ENCODE data around the gene TPRX2.

DNA sequence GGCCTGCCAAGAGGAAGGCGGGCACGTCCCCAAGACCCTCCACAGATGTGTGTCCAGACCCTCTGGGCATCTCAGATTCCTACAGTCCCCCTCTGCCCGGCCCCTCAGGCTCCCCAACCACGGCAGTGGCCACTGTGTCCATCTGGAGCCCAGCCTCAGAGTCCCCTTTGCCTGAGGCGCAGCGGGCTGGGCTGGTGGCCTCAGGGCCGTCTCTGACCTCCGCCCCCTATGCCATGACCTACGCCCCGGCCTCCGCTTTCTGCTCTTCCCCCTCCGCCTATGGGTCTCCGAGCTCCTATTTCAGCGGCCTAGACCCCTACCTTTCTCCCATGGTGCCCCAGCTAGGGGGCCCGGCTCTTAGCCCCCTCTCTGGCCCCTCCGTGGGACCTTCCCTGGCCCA is 19.6 kb upstream of the TPRX2 start:
- TF ChIP-seq, protein P1, sequence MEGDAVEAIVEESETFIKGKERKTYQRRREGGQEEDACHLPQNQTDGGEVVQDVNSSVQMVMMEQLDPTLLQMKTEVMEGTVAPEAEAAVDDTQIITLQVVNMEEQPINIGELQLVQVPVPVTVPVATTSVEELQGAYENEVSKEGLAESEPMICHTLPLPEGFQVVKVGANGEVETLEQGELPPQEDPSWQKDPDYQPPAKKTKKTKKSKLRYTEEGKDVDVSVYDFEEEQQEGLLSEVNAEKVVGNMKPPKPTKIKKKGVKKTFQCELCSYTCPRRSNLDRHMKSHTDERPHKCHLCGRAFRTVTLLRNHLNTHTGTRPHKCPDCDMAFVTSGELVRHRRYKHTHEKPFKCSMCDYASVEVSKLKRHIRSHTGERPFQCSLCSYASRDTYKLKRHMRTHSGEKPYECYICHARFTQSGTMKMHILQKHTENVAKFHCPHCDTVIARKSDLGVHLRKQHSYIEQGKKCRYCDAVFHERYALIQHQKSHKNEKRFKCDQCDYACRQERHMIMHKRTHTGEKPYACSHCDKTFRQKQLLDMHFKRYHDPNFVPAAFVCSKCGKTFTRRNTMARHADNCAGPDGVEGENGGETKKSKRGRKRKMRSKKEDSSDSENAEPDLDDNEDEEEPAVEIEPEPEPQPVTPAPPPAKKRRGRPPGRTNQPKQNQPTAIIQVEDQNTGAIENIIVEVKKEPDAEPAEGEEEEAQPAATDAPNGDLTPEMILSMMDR (CRISPR knock-in tag; IDR thresholded peaks at IDR 0.05) = no peak
- TF ChIP-seq ZNF225 (CRISPR knock-in tag; IDR thresholded peaks at IDR 0.05) = no peak
- no peak for TF ChIP-seq SIN3B (IDR thresholded peaks at IDR 0.05; ENCODE audit: low read length)
- no peak for TF ChIP-seq JDP2 (CRISPR knock-in tag; IDR thresholded peaks at IDR 0.05; ENCODE audit: borderline replicate concordance)
- TF ChIP-seq, protein P2, sequence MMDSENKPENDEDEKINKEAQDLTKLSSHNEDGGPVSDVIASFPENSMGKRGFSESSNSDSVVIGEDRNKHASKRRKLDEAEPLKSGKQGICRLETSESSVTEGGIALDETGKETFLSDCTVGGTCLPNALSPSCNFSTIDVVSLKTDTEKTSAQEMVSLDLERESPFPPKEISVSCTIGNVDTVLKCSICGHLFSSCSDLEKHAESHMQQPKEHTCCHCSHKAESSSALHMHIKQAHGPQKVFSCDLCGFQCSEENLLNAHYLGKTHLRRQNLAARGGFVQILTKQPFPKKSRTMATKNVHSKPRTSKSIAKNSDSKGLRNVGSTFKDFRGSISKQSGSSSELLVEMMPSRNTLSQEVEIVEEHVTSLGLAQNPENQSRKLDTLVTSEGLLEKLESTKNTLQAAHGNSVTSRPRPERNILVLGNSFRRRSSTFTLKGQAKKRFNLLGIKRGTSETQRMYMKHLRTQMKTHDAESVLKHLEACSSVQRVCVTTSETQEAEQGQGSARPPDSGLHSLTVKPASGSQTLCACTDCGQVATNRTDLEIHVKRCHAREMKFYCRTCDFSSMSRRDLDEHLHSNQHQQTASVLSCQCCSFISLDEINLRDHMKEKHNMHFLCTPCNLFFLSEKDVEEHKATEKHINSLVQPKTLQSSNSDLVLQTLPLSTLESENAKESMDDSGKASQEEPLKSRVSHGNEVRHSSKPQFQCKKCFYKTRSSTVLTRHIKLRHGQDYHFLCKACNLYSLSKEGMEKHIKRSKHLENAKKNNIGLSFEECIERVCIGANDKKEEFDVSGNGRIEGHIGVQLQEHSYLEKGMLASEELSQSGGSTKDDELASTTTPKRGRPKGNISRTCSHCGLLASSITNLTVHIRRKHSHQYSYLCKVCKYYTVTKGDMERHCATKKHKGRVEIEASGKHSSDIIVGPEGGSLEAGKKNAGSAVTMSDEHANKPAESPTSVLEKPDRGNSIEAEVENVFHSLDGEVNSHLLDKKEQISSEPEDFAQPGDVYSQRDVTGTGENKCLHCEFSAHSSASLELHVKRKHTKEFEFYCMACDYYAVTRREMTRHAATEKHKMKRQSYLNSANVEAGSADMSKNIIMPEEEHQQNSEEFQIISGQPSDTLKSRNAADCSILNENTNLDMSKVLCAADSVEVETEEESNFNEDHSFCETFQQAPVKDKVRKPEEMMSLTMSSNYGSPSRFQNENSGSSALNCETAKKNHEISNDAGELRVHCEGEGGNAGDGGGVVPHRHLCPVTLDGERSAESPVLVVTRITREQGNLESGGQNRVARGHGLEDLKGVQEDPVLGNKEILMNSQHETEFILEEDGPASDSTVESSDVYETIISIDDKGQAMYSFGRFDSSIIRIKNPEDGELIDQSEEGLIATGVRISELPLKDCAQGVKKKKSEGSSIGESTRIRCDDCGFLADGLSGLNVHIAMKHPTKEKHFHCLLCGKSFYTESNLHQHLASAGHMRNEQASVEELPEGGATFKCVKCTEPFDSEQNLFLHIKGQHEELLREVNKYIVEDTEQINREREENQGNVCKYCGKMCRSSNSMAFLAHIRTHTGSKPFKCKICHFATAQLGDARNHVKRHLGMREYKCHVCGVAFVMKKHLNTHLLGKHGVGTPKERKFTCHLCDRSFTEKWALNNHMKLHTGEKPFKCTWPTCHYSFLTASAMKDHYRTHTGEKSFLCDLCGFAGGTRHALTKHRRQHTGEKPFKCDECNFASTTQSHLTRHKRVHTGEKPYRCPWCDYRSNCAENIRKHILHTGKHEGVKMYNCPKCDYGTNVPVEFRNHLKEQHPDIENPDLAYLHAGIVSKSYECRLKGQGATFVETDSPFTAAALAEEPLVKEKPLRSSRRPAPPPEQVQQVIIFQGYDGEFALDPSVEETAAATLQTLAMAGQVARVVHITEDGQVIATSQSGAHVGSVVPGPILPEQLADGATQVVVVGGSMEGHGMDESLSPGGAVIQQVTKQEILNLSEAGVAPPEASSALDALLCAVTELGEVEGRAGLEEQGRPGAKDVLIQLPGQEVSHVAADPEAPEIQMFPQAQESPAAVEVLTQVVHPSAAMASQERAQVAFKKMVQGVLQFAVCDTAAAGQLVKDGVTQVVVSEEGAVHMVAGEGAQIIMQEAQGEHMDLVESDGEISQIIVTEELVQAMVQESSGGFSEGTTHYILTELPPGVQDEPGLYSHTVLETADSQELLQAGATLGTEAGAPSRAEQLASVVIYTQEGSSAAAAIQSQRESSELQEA (CRISPR knock-in tag; IDR thresholded peaks at IDR 0.05; ENCODE audit: not compliant biosample characterization) = no peak
